Osteoblast (primary cell): ENCODE data around the gene FKBP2. TPM values are rescaled to one million over a fixed set of nuclear protein-coding genes. Genes with fewer than 3 reads are reported as not detected.

Experiments used
- DNase-seq: peaks from one replicate; pipeline ENCODE4 v3.0.0; 2011; ENCODE audit warnings: low spot score, mixed read lengths; ENCODE audit not compliant: insufficient read length; ENCODE audit errors: missing footprints
- H2AFZ ChIP-seq: 2 replicates; pipeline ENCODE4 v1.6.0; 2011; ENCODE audit warnings: mild to moderate bottlenecking, low read length
- H3K27ac ChIP-seq: 2 replicates; pipeline ENCODE4 v1.5.1; 2011; ENCODE audit warnings: mild to moderate bottlenecking, low read depth, low read length, moderate library complexity
- H3K27me3 ChIP-seq: 2 replicates; pipeline ENCODE4 v1.6.0; 2012; ENCODE audit warnings: mild to moderate bottlenecking, control low read depth, inconsistent platforms, low read length, moderate library complexity; ENCODE audit not compliant: insufficient read depth
- H3K36me3 ChIP-seq: 2 replicates; pipeline ENCODE4 v1.5.1; 2011; ENCODE audit warnings: mild to moderate bottlenecking, low read length, control low read depth, moderate library complexity; ENCODE audit not compliant: insufficient read depth
- H3K4me1 ChIP-seq: 2 replicates; pipeline ENCODE4 v1.5.1; 2011; ENCODE audit warnings: mild to moderate bottlenecking, low read length, control low read depth, moderate library complexity; ENCODE audit not compliant: insufficient read depth
- H3K4me2 ChIP-seq: 2 replicates; pipeline ENCODE4 v1.6.0; 2011; ENCODE audit warnings: mild to moderate bottlenecking, low read length; ENCODE audit not compliant: insufficient read depth
- H3K4me3 ChIP-seq: fragments of 200-600 bp; sonication (generic); 3 replicates; pipeline ENCODE4 v1.5.1; 2012; ENCODE audit warnings: mild to moderate bottlenecking, low read length, inconsistent platforms; ENCODE audit not compliant: insufficient read depth
- H3K79me2 ChIP-seq: 2 replicates; pipeline ENCODE4 v1.6.0; 2012; ENCODE audit warnings: mild to moderate bottlenecking, low read length, control low read depth, inconsistent platforms; ENCODE audit not compliant: insufficient read depth
- H3K9me3 ChIP-seq: 2 replicates; pipeline ENCODE4 v1.5.1; 2011; ENCODE audit warnings: low read depth, low read length, control low read depth
- H4K20me1 ChIP-seq: 2 replicates; pipeline ENCODE4 v1.6.0; 2012; ENCODE audit warnings: mild to moderate bottlenecking, low read length, control low read depth; ENCODE audit not compliant: insufficient read depth
- CTCF ChIP-seq: IDR thresholded peaks from 2 replicates; pipeline ENCODE4 v1.5.1; 2011; ENCODE audit warnings: mild to moderate bottlenecking, low read depth, low read length, moderate library complexity; ENCODE audit errors: extremely low read depth
- total RNA-seq: library from RNA; depleted of rRNA; stranded (reverse); fragments of >200 nt; gene quantifications from 2 replicates; pipeline ENCODE4 v1.2.3, GENCODE V29; 2012

The FKBP2 gene
- total RNA-seq, 1 donor = 31.1 TPM

GRCh38 chr11:64229090-64229743 is 11.7 kb upstream of the FKBP2 start:
- H3K36me3 ChIP-seq = no peaks in the 10 kb centered on the region
- peaks cover 5% of the 10 kb centered on the region for H4K20me1 ChIP-seq
- H2AFZ ChIP-seq = no peak overlapping the region
- peaks cover 31% of the 10 kb centered on the region for H3K4me1 ChIP-seq
- H3K4me3 ChIP-seq = no peak overlapping the region
- H3K27ac ChIP-seq = no peak overlapping the region
- peak overlapping the region; percentile 95 for H3K4me2 ChIP-seq
- no peak for DNase-seq
- H3K79me2 ChIP-seq = peaks cover 32% of the 10 kb centered on the region
- no peaks in the 10 kb centered on the region for H3K9me3 ChIP-seq
- no peak for TF ChIP-seq CTCF
- H3K27me3 ChIP-seq = no peaks in the 10 kb centered on the region

GRCh38 chr11:64229744-64230170 is 11.1 kb upstream of the FKBP2 start:
- H3K27ac ChIP-seq = peak overlapping the region; percentile 5
- H2AFZ ChIP-seq = peak overlapping the region; percentile 15
- H3K79me2 ChIP-seq = peaks cover 30% of the 10 kb centered on the region
- H3K4me2 ChIP-seq = peak overlapping the region; percentile 95
- H3K27me3 ChIP-seq = no peaks in the 10 kb centered on the region
- DNase-seq = no peak
- no peak for TF ChIP-seq CTCF
- peaks cover 5% of the 10 kb centered on the region for H4K20me1 ChIP-seq
- H3K36me3 ChIP-seq = no peaks in the 10 kb centered on the region
- peaks cover 31% of the 10 kb centered on the region for H3K4me1 ChIP-seq
- peak overlapping the region; percentile 93 for H3K4me3 ChIP-seq
- no peaks in the 10 kb centered on the region for H3K9me3 ChIP-seq

- H4K20me1 ChIP-seq = peaks cover under 1% of the 10 kb centered on the region
- peak; percentile 99 for DNase-seq
- peaks cover 29% of the 10 kb centered on the region for H3K79me2 ChIP-seq
- no peak for TF ChIP-seq CTCF
- peak within 1 kb of the TSS; percentile 88 for H2AFZ ChIP-seq
- no peaks in the 10 kb centered on the region for H3K27me3 ChIP-seq
- H3K36me3 ChIP-seq = no peaks in the 10 kb centered on the region
- no peaks in the 10 kb centered on the region for H3K9me3 ChIP-seq
- peaks cover 30% of the 10 kb centered on the region for H3K4me1 ChIP-seq
- peak within 1 kb of the TSS; percentile 95 for H3K4me2 ChIP-seq
- H3K27ac ChIP-seq = peak within 1 kb of the TSS; percentile 63
- H3K4me3 ChIP-seq = peak within 1 kb of the TSS; percentile 93
These were observed 10.5 kb upstream of the FKBP2 start, which contains the start of gene DNAJC4 for GRCh38 chr11:64230171-64230984. TSS of gene DNAJC4 (plus strand) at chr11:64230548. CDS start at chr11:64230855, 307 bp downstream.

- peaks cover 7% of the 10 kb centered on the region for H4K20me1 ChIP-seq
- peak overlapping the region; percentile 88 for H2AFZ ChIP-seq
- peak overlapping the region; percentile 63 for H3K27ac ChIP-seq
- no peaks in the 10 kb centered on the region for H3K27me3 ChIP-seq
- peaks cover 27% of the 10 kb centered on the region for H3K79me2 ChIP-seq
- no peaks in the 10 kb centered on the region for H3K9me3 ChIP-seq
- TF ChIP-seq CTCF = no peak
- peaks cover 32% of the 10 kb centered on the region for H3K4me1 ChIP-seq
- DNase-seq = no peak
- H3K36me3 ChIP-seq = no peaks in the 10 kb centered on the region
- H3K4me2 ChIP-seq = peak overlapping the region; percentile 95
- H3K4me3 ChIP-seq = peak overlapping the region; percentile 93
These were observed 9.9 kb upstream of the FKBP2 start for GRCh38 chr11:64230985-64231365.
